GM18867 (cell line): ENCODE data around the gene CACNB3.

Source experiments
- ATAC-seq: cut with Tn5 transposase; IDR thresholded peaks from one replicate; pipeline ENCODE4 v1.9.1; 2021; ENCODE audit warnings: mild to moderate bottlenecking, moderate library complexity; ENCODE audit not compliant: unreplicated experiment

The CACNB3 gene

GRCh38 chr12:48788524-48788853 is 29.8 kb upstream of the CACNB3 start:
- no peak for ATAC-seq

DNA sequence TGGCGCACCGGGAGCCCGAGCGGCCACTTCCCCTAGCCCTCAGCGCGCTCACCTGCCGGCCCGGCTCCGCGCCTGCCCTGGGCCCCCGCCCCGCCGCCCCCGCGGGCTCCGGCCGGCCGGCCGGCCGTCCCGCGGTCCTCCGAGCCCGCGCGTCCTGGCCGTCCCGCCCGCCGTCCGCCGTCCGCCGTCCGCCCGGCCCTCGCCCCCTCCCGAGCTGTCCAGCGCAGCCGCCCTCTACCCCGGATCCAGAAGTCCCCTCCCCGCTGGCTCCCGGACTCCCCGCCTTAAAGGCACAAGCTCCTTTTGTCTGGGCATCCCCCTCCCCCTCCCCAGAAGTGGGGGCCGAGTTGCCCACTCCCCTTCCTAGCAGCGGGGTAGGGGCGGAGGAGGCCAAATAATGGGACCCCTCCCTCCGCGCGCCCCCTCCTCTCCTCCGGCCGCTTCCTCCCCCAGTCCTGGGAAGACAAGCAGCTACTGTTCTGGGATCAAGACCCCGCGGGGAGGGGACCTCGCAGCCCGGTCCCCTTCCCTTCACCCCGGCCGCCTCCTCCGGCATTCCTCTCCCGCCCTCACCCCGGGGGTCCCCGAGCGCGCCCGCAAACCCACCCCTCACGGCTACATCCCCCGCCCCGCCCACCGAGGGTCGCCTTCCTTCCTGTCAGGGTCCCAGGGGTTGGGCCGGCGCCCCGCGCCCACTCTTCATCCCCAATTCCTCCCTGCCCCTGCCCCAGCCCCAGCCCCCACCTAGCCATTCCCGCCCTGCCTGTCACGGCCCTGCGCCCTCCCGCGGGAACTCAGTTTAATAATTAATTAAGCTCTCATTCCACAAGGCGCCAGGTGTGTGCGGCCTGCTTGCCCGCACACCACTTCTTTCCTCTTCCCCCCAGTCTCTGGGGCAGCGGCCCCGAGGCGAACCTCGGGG is 29.2 kb upstream of the CACNB3 start, which contains the start of gene ADCY6:
Gene ADCY6 (minus strand): TSS at position 236 of the 922 bp plus-strand sequence. CDS start 5,655 bp downstream, outside the sequence.
- no peak for ATAC-seq

DNA sequence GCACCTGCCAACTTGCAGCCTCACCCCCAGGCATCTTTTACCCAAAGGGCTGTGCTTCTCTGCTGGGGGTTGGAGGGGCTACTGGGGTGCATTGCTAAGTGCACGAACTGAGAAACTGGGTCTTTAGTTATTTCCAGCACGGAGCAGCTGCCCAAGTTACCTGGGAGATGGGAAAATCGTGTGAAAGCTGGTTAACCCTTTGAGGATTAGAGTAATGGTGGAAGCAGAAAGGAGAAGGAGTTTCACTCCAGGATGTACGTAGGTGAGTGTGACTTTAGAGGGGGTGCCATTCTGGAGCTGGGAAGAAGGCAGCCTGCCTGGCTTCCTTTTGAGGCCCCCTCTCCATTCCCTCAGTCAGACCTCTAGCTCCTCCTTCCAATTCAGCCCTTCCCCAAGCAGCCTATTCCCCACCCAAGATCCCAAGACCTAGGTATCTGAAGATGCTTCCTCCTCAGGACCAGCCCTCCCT is 28.4 kb upstream of the CACNB3 start:
- ATAC-seq = no peak

DNA sequence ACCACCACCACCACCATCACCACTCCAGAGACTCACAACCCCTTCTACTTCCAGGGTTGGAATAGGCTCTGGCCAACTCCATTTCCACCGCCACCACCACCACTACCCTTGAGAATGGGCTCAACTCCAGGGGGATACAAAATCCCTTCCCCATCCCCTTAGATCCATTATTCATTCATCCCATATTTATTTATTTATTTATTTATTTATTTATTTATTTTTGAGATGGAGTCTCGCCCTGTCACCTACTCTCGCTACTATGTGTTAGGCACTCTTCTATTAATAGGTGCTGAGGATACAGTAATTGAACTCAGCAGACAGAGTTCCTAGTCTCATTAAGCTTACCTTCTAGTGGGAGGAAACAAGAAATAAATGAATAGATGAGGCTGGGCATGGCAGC is 24.6 kb upstream of the CACNB3 start:
- no peak for ATAC-seq

- ATAC-seq = no peak
Measured at GRCh38 chr12:48794870-48795269, 23.4 kb upstream of the CACNB3 start.

GRCh38 chr12:48795550-48796455 is 22.5 kb upstream of the CACNB3 start:
- ATAC-seq = no peak

DNA sequence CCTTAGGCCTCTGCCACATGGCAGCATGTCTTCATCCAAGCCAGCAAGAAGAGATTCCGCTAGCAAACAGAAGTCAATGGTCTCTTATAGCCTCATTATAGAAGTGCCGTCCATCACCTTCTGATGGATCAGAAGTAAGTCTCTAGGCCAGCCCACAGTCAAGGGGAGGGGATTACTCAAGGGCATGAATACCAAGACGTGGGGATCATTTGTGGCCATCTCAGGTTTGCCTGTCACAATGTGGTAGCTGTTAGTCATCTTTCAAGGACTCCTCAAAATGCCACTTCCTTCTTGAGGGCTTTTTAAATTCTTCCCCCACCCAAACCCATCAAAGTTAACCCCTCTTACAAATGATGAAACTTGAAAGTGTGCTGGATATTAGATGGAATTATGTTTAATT is 21.3 kb upstream of the CACNB3 start:
- no peak for ATAC-seq

- no peak for ATAC-seq
Measured at GRCh38 chr12:48800457-48800856, 17.8 kb upstream of the CACNB3 start.

- no peak for ATAC-seq
Measured at GRCh38 chr12:48800971-48801370, 17.3 kb upstream of the CACNB3 start.

DNA sequence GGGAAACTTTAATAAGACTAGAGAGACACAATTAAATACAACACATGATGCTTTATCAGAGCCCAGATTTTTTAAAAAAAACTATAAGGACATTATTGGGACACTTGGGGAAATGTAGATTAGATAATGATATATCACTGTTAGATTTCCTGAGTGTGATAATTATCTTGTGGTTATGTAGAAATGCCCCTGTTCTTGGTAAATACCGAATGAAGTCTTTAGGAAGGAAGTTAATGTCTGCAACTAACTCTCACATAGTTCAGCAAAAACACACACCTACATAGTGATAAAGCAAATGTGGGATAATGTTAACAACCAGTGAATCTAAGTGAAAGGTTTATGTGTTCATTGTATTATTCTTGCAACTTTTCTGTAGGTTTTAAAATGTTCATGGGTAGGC is 14.6 kb upstream of the CACNB3 start:
- ATAC-seq = no peak

DNA sequence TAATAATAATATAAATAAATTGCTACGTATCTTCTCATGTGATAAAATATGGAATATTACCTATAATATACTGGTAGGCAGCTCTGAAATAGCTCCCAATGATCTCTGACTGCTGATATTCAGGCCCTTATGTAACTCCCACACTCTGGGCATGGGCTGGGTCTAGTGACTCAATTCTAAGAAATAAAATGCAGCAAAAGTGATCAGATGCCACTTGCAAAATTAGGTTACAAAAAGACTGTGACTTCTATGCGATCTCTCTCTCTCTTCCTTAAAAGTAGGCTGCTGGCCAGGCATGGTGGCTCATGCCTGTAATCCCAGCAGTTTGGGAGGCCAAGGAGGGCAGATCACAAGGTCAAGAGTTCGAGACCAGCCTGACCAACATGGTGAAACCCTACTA is 10.3 kb upstream of the CACNB3 start:
- ATAC-seq = no peak

DNA sequence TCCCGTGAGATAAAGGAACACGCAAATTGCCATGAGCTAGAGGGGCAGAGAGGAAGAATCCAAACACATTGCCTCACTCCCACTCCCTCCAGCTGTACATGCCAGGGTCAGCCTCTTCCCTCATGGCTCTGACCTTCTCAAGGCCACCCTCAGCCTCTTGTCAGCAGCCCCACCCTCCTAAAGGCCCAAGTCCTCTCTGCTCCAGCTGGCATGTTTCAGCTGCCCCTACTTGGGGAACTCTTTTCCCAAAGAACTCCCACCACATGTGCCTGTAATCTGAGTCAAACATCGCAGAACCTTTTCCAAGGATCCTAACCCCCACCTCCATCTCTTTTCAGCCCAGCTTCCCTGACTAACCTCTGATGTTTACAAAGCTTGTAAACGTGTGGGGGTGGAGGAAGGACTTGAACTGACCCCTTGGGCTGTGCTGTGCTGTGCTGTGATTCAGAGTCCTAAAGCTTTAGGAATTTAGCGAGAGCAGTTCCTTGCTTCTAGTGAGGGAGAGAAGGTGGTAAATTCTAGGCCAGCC is 7.3 kb upstream of the CACNB3 start:
- no peak for ATAC-seq

- ATAC-seq = no peak
Measured at GRCh38 chr12:48811437-48812090, 6.7 kb upstream of the CACNB3 start.

GRCh38 chr12:48812389-48812788 is 5.9 kb upstream of the CACNB3 start:
- ATAC-seq = no peak

DNA sequence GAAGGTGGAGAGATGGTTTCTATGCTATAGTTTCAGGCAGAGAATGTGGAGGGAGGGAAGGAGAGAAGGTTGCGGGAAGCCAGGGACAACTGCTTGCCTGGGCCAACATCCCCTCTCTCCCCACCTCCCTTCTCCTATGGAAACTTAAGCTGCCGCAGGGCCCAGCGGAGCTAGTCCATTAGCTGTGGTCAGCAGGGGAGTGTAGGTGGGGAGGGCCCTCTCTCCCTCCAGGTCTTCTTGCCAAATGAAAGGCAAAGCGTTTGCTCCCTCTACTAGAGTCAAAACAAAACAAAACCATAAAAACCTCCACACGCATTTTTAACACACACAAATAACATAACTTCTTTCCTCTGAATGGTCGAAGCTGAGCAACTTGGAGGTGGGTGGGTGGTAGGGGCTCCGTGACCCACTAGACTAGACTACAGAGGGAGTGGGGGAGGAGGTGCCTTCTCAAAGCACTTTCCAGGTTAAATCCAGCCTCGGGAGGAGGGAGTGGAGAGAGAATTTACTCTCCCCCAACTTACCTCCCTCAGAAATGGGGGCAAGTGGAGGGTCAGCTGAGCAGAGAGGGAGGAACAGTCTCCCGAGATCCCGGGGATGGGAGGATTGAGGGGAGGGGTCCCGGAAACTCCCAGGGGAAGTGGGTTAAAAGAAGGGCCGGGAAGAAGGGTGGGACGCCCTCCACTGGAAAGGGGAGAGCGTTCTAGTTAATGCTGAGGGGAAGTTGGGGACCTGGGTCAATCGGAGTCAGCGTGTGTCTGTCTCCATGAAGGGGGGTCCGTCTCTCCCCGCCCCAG is 4.6 kb upstream of the CACNB3 start:
- ATAC-seq = no peak

GRCh38 chr12:48814262-48815125 is 3.8 kb upstream of the CACNB3 start:
- ATAC-seq = peak; percentile 87

DNA sequence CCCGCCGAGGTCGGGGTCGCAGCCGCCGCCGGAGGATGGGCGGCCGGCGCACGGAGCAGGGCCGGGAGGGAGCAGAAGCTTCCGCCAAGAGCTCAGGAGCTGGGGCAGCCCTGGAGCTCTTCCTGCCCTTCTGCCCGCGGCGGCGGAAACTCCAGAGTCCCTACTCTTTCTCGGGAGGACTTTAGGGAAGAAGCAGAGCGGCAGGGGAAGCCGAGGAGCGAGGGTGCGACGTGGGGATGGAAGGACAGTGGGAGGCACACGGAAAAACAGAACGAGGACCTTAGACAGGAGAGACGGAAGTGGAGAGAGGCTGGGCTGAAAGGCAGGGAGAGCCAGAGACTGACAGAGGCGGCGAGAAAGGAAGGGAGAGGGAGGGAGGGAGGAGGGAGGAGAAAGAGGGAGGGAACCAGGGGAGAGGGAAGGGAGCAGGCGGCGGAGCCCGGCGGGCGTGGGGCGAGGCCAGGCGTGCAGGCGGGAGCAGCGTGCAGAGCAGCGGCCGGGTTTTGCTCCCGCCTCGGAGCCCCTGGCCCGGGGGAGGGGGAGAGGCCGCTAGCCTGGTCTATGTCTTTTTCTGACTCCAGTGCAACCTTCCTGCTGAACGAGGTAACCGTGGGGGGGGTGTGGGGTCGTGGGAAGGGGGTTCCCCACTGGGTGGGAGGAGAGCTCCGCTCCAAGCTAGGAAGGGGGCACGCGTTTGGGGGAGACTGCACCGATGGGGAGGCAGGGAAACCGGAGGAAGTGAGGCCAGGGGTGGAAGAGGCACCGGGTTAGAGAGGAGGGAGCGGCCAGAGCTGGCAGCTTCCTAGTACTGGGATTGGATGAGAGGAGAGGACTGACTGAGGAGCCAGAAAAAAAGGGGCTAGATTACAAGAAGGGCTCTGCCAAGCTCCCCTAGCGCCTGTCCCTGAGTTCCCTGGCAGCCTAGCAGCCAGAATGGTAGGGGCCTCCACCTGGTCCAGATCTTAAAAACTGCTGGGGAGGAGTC is 2.9 kb upstream of the CACNB3 start:
- ATAC-seq = peak; percentile 26
